WI38 (cell line): ENCODE measurements around the gene PXN.

Experiments
- H3K4me3 ChIP-seq: 2 replicates; pipeline ENCODE4 v1.5.1; 2011; ENCODE audit warnings: low read depth, mild to moderate bottlenecking, control low read depth, low read length
- TF ChIP-seq, protein P1 (sequence below): IDR thresholded peaks from 2 replicates; pipeline ENCODE4 v1.5.1; 2012; ENCODE audit warnings: low read depth, mild to moderate bottlenecking, control low read depth, low read length

The PXN gene

DNA sequence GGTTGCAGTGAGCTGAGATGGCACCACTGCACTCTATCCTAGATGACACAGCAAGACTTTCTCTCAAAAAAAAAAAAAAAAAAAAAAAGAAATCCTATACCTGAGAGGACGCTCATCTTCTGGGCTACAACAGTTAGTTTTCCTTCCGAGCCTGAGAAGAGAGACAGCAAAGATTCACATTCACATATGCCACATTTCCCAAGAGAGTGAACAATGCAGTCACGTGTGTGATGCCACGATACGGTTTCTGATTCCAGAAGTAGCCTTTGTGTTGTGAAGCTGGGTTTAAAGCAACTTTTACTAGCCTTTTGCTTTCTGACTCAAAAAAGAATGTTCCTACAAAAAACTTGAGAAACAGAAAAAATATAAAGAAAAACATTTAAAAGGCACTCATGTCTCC, 90.5 kb downstream of the PXN start:
- TF ChIP-seq, protein P1, sequence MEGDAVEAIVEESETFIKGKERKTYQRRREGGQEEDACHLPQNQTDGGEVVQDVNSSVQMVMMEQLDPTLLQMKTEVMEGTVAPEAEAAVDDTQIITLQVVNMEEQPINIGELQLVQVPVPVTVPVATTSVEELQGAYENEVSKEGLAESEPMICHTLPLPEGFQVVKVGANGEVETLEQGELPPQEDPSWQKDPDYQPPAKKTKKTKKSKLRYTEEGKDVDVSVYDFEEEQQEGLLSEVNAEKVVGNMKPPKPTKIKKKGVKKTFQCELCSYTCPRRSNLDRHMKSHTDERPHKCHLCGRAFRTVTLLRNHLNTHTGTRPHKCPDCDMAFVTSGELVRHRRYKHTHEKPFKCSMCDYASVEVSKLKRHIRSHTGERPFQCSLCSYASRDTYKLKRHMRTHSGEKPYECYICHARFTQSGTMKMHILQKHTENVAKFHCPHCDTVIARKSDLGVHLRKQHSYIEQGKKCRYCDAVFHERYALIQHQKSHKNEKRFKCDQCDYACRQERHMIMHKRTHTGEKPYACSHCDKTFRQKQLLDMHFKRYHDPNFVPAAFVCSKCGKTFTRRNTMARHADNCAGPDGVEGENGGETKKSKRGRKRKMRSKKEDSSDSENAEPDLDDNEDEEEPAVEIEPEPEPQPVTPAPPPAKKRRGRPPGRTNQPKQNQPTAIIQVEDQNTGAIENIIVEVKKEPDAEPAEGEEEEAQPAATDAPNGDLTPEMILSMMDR, result no peak
- no peak overlapping the region for H3K4me3 ChIP-seq

DNA sequence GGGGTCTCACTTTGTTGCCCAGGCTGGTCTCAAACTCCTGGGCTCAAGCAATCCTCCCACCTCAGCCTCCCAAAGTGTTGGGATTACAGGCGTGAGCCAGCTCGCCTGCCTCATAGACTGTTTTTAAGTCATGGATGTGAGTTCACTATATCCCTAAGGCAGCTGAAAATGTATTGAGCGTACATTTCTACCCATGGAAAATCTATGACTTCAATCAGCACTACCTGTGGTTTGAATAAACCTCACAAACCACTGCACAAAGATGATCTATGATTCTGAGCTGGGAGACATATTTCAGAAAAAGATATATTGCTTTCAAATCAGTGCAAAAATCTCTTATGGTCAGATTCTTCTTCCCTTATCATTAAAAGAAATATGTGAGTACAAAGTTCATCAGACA, 93.5 kb downstream of the PXN start:
- TF ChIP-seq, protein P1, result no peak
- H3K4me3 ChIP-seq, result no peak overlapping the region

DNA sequence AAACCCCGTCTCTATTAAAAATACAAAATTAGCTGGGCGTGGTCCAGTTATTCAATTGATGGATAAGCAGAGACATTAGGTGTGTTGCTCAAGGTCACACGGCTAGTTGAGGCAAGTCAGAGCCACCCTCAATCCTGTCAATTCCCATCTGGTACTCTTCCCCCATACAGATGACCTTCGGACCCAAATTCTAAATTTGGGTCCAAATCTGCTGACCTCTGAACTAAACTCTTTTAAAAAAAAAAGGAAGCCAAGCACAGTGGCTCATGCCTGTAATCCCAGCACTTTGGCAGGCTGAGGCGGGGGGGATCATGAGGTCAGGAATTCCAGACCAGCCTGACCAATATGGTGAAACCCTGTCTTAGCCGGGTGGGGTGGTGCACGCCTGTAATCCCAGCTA, 94.9 kb downstream of the PXN start:
- no peak overlapping the region for H3K4me3 ChIP-seq
- TF ChIP-seq, protein P1, result no peak

DNA sequence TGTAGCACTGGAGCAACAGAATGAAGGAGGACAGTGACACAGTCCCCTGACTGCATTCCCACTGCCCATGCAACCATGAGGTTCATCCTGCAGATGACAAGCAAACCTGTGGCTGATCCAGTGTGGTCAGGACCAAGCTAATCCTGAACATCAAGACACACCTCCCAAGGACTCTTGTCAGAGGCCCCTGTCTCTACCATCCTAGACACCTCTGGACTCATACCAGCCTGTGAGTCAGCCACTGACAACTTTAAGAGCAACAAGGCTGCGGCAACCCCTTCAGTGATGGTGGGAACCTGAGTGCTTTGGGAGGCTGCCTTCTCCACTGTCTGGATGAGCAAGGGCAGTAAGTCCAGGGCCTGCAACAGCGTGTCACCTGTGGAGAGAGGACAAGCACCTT, 95.6 kb downstream of the PXN start:
- TF ChIP-seq, protein P1, result no peak
- no peak overlapping the region for H3K4me3 ChIP-seq

DNA sequence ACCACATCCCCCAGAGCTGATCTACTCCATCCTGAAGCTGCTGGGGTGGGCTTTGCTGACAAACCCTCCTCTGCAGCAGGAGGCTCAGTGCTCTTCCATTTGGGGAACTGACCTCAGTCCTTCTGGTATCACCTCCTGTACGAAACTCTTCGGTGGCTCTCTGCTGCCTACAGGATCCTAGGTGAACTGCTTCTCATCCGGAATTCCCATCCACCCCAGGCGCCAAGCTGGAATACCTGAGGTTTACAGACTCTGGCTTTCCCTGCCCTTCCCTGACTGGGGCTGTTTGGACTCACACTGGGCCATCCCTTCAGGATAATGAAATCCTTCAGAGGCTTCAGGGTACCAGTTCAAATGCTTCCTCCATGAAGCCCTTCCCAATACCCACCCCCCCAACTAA, 97.2 kb downstream of the PXN start:
- TF ChIP-seq, protein P1, result no peak
- no peak overlapping the region for H3K4me3 ChIP-seq

DNA sequence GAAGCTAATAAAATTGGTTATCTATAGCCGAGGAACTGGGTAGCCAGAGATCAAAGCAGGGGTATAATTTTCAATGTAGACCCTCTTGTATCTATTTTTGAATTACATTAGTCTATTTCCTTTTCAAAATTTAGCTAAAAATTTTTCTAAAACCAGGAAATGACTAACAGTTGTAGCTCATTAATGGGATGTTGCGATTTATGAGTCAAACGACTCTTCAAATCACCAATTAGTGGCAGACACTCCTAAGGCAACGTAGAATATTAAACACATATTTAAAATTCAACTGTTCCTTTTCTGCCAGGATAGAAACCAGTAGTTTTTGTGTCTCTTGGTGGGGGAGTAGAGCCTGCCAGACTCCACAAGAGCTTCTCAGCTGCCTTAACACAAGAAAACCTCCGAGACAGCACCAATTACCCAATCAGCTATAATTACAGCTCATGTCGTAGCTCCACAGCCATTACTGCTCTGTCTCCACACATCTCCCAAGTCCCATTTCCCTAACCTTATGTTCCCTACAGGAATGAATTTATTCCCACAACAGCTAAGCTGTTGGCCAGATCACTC, 97.9 kb downstream of the PXN start:
- TF ChIP-seq, protein P1, result no peak
- H3K4me3 ChIP-seq, result no peak overlapping the region

DNA sequence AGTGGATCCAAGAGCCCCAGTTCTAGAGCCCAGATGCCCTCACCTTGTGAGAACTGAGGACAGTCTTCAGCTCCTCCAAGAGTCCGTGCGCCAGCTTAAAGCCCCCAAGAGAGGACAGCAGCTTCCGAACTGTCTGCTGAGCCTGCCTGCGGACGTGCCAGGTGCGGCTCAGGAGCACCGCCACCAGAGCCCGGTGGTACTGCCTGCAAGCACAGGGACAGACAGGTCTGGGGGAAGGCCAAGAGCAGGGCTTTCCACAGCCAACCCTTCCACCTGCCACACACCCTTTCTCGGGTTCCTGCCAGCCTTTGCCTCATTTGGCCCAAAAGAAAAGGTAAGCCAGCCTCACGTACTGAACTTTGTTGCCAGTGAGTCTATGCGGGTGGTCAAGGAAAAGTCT, 101.2 kb downstream of the PXN start:
- TF ChIP-seq, protein P1, result no peak
- no peak overlapping the region for H3K4me3 ChIP-seq
